ENCODE results near the gene IFRD2. TPM values are rescaled to one million over a fixed set of nuclear protein-coding genes. Genes with fewer than 3 reads are reported as not detected.

Gene IFRD2
- total RNA-seq, 1 donor from 2014 or later: 45.3 TPM

DNA sequence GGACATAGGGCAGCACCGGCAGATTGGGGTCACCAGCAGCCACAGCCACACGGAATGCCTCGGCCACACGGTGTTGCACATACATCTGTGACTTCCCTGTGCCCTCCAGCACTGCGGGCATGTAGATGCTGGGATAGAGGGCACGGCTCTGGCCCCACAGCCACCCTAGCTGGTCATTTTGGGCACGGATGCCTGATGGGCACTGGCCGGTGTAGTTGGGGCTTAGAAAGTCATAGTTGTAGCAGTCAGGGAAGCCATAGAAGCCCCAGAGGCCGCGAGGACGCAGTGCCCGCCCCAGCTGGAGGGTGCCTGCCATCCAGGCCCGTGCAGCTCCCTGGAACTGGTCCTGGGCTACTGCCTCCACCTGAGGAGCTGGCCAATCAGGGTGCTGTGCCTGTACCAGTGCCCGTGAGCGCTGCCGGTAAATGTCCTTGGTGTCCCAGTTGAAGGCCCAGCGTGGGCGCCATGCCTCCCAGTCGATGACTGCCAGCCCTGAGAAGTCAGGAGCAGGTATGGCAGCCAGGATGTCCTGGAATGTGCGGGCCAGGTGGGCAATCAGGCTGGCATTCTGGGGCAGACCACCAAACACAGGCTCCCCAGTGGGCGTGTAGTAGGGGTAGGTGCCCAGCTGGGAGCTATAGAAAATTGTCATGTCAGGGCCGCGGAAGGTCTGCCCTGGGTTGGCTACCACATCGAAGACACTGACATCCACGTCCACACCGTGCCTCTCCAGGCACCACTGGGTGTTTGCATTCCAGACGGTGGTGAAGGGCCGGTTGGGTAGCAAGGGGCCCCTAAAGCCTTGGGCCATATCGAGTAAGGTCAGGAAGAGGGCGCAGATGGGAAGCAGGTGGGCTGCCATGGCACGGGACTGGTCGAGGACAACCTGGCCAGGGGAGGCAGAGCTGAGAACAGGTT is 10.1 kb upstream of the IFRD2 start:
- DNase-seq (ENCODE audit: low spot score): no peak

GRCh38 chr3:50300681-50301254 is 8.5 kb upstream of the IFRD2 start:
- DNase-seq (ENCODE audit: low spot score): no peak

- DNase-seq (ENCODE audit: low spot score): peak; percentile 35
Observed at GRCh38 chr3:50299929-50300680, 7.9 kb upstream of the IFRD2 start.

DNA sequence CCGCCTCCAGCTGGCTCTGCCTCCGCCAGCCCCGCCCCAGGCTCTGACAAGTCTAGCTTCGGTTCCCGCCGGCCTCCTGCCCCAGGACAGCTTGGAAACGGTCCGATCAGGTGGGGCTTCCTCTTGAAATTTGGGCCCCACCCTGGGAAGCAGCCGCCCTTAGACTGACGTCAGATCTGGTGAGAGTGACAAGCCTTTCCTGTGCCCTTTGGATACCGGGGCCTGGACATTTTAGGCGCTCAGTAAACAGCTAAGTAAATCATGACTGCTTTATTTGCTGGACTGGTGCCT is 7.4 kb upstream of the IFRD2 start:
- no peak for DNase-seq (ENCODE audit: low spot score)

DNA sequence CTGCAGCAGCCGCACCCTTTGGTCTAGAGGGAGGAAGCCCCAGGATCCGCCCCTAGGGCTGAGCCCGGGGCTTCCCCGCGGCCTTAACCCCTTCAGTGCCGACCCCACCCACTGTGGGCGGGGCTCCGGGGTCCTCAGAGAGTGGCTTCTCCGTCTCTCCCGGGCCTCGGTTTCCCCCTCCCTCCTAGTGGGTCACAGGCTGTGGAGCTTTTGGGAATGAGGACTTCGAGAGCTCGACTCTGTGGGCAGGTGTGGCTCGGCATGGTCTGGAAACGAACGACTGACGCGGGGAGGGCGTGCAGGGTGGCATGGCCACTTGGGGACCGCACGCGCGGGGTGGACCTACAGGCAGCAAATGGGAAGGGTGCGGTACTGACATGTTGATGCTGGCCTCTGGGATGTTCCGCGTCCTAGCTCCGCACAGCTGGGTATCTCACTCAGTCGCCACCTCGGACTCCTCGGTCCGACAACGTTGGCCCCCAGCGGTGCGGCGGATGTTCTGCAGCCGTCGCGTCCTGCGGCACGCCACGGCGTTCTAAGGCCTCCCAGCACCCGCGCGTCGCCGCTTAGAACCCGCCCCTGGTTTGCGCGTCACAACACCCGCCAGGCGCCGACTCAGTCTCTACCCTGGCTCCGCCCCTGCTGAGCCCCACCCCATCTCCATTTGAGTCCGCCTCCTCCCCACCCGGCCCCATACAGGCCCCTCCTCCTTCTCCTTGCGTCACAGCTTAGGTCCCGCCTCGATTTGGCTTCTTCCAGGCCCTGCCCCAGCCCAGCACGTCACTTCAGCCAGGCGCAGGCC is 6.8 kb upstream of the IFRD2 start, which contains the start of the genes HYAL3 and NAA80:
HYAL3 (minus strand) TSS at position 570 of the 802 bp plus-strand sequence. CDS start 3,803 bp downstream, outside the sequence.
NAA80 (minus strand) TSS at position 570 of the 802 bp plus-strand sequence. CDS start 1,942 bp downstream, outside the sequence.
- peak; percentile 100 for DNase-seq (ENCODE audit: low spot score)

GRCh38 chr3:50297896-50298725 is 5.9 kb upstream of the IFRD2 start:
- DNase-seq (ENCODE audit: low spot score): no peak

- DNase-seq (ENCODE audit: low spot score): no peak
Observed at GRCh38 chr3:50297384-50297775, 5.2 kb upstream of the IFRD2 start.

- DNase-seq (ENCODE audit: low spot score): no peak
Observed at GRCh38 chr3:50296721-50297383, 4.6 kb upstream of the IFRD2 start.

DNA sequence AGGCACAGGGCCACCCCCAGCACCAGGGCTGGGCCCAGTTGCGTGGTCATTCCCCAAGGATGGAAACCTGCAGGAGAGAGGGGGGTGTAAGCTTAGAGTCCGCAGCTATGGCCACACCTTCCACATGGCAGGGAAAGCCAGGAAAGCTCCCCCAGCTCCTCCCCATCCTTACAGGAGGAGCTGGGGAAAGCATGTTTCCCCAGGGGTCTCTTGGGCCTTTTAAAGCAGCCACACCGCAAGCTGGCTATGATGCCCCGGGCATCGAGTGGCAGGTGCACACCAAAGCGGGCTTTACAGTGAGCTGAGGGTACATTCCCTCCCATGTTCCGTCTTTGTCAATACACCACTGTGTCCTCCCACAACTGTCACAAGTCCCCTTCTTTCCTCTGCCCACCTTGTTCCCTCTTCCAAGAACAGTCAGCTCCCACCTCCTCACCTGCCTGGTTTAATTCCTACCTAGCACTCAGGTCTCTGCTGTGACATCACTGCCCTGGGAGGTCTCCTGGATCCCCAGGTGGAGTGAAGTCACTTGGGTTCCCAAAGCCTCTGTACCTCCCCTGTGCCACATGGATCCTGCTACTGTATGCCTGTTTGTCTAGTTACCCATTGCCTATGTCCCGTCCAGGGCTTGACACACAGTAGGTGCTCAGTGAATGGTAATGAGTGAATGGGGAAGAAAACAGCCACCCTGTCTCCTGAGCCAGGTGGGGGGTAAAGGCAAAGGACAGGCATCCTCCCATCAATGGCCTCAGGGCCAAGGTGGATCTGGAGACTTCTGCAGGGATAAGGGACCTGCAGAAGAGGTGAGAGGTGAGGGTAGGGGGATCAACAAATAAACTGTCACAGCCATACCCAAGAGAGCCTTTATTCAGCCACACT is 3.6 kb upstream of the IFRD2 start:
- DNase-seq (ENCODE audit: low spot score): no peak

GRCh38 chr3:50294492-50295403 is 2.5 kb upstream of the IFRD2 start:
- DNase-seq (ENCODE audit: low spot score): no peak

GRCh38 chr3:50294089-50294488 is 1.9 kb upstream of the IFRD2 start:
- no peak for DNase-seq (ENCODE audit: low spot score)

DNA sequence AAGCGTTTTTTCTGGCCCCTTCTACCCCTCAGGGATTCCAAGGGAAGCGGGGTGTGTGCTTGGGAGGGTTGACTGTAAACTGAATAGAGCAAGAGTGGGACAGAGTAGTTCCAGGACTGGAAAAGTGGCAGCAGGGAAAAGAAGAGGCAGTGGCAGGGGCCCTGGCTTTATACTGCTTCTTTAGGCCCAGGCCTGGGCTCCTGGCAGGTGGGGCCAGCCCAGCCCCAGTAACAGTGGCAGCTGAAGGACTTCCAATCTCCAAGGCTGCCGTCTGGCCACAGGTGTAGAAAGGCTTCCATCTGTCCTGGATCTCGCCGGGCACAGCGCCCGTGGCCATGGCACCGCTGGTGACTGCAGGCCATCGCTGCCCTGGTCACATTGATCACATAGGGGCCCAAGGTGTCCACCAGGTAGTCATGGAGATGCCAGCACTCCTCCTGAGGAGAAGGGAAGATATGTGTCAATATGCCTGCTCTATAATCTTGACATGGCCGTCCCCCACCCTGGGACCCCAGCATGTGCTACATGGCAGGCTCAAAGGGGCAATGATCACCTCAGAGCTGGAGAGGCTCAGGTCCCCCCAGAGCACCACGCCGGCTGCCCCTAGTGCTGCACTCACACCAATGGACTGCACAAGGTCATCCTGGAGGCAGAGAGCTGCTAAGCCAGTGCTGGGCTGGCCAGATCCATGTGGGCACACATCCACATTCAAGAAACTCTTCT is 1.0 kb upstream of the IFRD2 start:
- no peak for DNase-seq (ENCODE audit: low spot score)

DNA sequence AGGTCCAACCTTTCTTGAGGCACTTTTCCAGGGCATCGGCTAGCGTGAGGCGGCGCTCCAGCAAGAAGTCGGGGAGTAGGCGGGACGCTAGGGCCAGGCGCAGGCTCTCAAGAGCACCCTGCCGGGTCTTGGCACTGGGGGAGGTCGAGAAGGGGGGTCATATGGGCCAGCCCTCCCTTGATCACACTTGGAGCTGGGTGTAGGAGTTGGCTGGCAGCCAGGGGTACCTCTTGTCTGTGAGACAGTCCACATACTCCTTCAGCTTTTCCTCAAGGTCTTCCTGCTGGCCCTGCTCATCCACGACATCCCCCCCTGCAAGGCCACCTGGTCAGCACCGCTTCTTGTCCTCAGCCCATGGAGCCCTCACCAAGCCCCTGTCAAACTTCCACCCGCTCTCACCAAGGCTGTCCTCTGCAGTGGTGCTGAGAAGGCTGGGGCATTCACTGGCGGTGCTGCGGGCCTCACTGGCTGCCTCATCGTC is 2.0 kb downstream of the IFRD2 start:
- no peak for DNase-seq (ENCODE audit: low spot score)

DNA sequence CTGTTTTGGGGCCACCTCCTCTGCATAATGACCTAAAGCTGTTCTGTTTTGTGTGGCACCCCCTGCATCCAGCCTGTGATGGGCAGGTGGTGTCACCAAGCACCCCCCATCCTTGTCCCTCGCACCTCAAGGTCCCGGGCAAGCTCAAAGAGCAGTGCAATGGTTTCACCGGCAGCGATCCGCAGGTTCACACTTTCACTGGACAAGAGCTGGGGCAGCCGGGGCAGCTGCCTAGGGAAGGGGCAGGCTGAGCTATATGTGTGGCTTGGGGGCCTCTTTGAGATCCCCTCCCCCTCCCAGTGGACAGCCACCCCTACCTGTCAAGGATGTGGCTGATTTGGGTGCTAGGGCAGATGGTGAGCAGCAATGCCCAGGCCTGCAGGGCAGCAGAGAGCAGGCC is 3.1 kb downstream of the IFRD2 start:
- DNase-seq (ENCODE audit: low spot score): no peak

GRCh38 chr3:50288387-50289007 is 3.7 kb downstream of the IFRD2 start:
- no peak for DNase-seq (ENCODE audit: low spot score)

GRCh38 chr3:50287262-50287661 is 5.0 kb downstream of the IFRD2 start:
- DNase-seq (ENCODE audit: low spot score): no peak
